Measurements from ENCODE around the gene TNRC6B. TPM values are rescaled to one million over a fixed set of nuclear protein-coding genes. Genes with fewer than 3 reads are reported as not detected.

TNRC6B gene
- total and polyA plus RNA-seq, 2 donors (not counting 1 experiment from before 2014, with no cell fraction given) = 5.7 to 17.8 TPM

GRCh38 chr22:40224702-40225101, 47.0 kb downstream of the TNRC6B start:
- H3K79me2 ChIP-seq (ENCODE audit: control insufficient read depth, insufficient read depth, low read length) = peaks cover 17% of the 10 kb centered on the region
- H3K27ac ChIP-seq (ENCODE audit: insufficient read depth, low read length) = no peak overlapping the region
- H3K4me3 ChIP-seq (replicated peaks in 1 of 4; ENCODE audit: control extremely low read depth in 1 of 4, insufficient read depth in 1 of 4, low read depth in 3 of 4, low read length in 4 of 4) = no peak overlapping the region
- no peak overlapping the region for H3K9ac ChIP-seq (ENCODE audit: insufficient read depth, low read length)
- H3K27me3 ChIP-seq (ENCODE audit: control insufficient read depth, insufficient read depth, low read length) = no peaks in the 10 kb centered on the region
- no peaks in the 10 kb centered on the region for H3K36me3 ChIP-seq (ENCODE audit: control insufficient read depth, insufficient read depth, low read length)
- no peak overlapping the region for H3K4me2 ChIP-seq (ENCODE audit: extremely low read depth, insufficient read depth, low read length)
- peak in 1 of 2 donors; percentile 59 for DNase-seq (ENCODE audit: low read depth in 2 of 2)
- TF ChIP-seq EZH2 (IDR thresholded peaks at IDR 0.05; ENCODE audit: low read length, missing control alignments) (no peak), CTCF (conservative IDR thresholded peaks at IDR 0.05 in 1 of 2, IDR thresholded peaks at IDR 0.05 in 1 of 2; ENCODE audit: low read depth in 1 of 2, low read length in 2 of 2) (no peak)
- no peaks in the 10 kb centered on the region for H4K20me1 ChIP-seq (ENCODE audit: control insufficient read depth, extremely low read depth, insufficient read depth, low read length)
- H2AFZ ChIP-seq (ENCODE audit: low read length) = no peak overlapping the region
- H3K9me3 ChIP-seq (ENCODE audit: control insufficient read depth, insufficient read depth, low read depth, low read length) = no peaks in the 10 kb centered on the region
- H3K4me1 ChIP-seq (ENCODE audit: control insufficient read depth, extremely low read depth, insufficient read depth, low read length) = no peaks in the 10 kb centered on the region

GRCh38 chr22:40226620-40227019, 48.9 kb downstream of the TNRC6B start:
- no peaks in the 10 kb centered on the region for H3K36me3 ChIP-seq (ENCODE audit: control insufficient read depth, insufficient read depth, low read length)
- no peak overlapping the region for H3K27ac ChIP-seq (ENCODE audit: insufficient read depth, low read length)
- DNase-seq (ENCODE audit: low read depth in 2 of 2) = no peak
- H2AFZ ChIP-seq (ENCODE audit: low read length) = no peak overlapping the region
- peaks cover 11% of the 10 kb centered on the region for H3K79me2 ChIP-seq (ENCODE audit: control insufficient read depth, insufficient read depth, low read length)
- H3K4me3 ChIP-seq (replicated peaks in 1 of 4; ENCODE audit: control extremely low read depth in 1 of 4, insufficient read depth in 1 of 4, low read depth in 3 of 4, low read length in 4 of 4) = no peak overlapping the region
- no peaks in the 10 kb centered on the region for H3K4me1 ChIP-seq (ENCODE audit: control insufficient read depth, extremely low read depth, insufficient read depth, low read length)
- no peak overlapping the region for H3K4me2 ChIP-seq (ENCODE audit: extremely low read depth, insufficient read depth, low read length)
- no peaks in the 10 kb centered on the region for H3K9me3 ChIP-seq (ENCODE audit: control insufficient read depth, insufficient read depth, low read depth, low read length)
- H4K20me1 ChIP-seq (ENCODE audit: control insufficient read depth, extremely low read depth, insufficient read depth, low read length) = no peaks in the 10 kb centered on the region
- no peak overlapping the region for H3K9ac ChIP-seq (ENCODE audit: insufficient read depth, low read length)
- TF ChIP-seq CTCF (conservative IDR thresholded peaks at IDR 0.05 in 1 of 2, IDR thresholded peaks at IDR 0.05 in 1 of 2; ENCODE audit: low read depth in 1 of 2, low read length in 2 of 2) (no peak), EZH2 (IDR thresholded peaks at IDR 0.05; ENCODE audit: low read length, missing control alignments) (no peak)
- H3K27me3 ChIP-seq (ENCODE audit: control insufficient read depth, insufficient read depth, low read length) = no peaks in the 10 kb centered on the region

- H3K9ac ChIP-seq (ENCODE audit: insufficient read depth, low read length) = no peak overlapping the region
- no peak overlapping the region for H2AFZ ChIP-seq (ENCODE audit: low read length)
- no peaks in the 10 kb centered on the region for H3K4me1 ChIP-seq (ENCODE audit: control insufficient read depth, extremely low read depth, insufficient read depth, low read length)
- TF ChIP-seq EZH2 (IDR thresholded peaks at IDR 0.05; ENCODE audit: low read length, missing control alignments) (no peak), CTCF (conservative IDR thresholded peaks at IDR 0.05 in 1 of 2, IDR thresholded peaks at IDR 0.05 in 1 of 2; ENCODE audit: low read depth in 1 of 2, low read length in 2 of 2) (no peak)
- no peaks in the 10 kb centered on the region for H3K9me3 ChIP-seq (ENCODE audit: control insufficient read depth, insufficient read depth, low read depth, low read length)
- H3K27ac ChIP-seq (ENCODE audit: insufficient read depth, low read length) = no peak overlapping the region
- peaks cover 2% of the 10 kb centered on the region for H3K79me2 ChIP-seq (ENCODE audit: control insufficient read depth, insufficient read depth, low read length)
- H3K4me2 ChIP-seq (ENCODE audit: extremely low read depth, insufficient read depth, low read length) = no peak overlapping the region
- H3K27me3 ChIP-seq (ENCODE audit: control insufficient read depth, insufficient read depth, low read length) = no peaks in the 10 kb centered on the region
- H3K36me3 ChIP-seq (ENCODE audit: control insufficient read depth, insufficient read depth, low read length) = no peaks in the 10 kb centered on the region
- no peak for DNase-seq (ENCODE audit: low read depth in 2 of 2)
- H3K4me3 ChIP-seq (replicated peaks in 1 of 4; ENCODE audit: control extremely low read depth in 1 of 4, insufficient read depth in 1 of 4, low read depth in 3 of 4, low read length in 4 of 4) = no peak overlapping the region
- no peaks in the 10 kb centered on the region for H4K20me1 ChIP-seq (ENCODE audit: control insufficient read depth, extremely low read depth, insufficient read depth, low read length)
These were observed 54.0 kb downstream of the TNRC6B start for GRCh38 chr22:40231618-40232313.

Measured in fibroblast of lung (primary cell).